Measurements from ENCODE around the gene IQCM. TPM values are rescaled to one million over a fixed set of nuclear protein-coding genes. Genes with fewer than 3 reads are reported as not detected.

IQCM gene
- total RNA-seq, 1 experiment from 2014 or later = not detected

DNA sequence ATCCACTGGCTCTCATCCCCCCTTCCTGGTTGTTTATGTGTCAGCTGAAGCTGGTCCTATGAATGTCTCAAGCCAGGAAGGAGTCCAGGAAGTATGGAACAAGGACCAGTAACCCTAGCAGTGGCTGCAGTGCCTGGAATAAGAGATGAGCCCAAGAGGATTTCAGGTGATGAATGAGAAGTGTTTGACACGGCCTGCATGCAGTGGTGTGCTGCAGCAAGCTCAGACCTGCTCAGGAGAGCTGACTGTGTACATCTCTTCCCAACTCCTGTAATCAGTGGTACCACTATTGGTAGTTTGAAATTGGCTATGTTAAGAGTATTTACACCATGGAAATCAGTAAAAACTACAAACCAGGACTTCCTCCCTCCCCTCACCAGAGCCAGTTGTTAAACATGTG lies 88.0 kb downstream of the IQCM start:
- BruUV-seq (replicated peaks) = no TSS peak
- intact Hi-C loops (cut with micrococcal nuclease; ENCODE audit: unreplicated experiment) (no loop called here), in situ Hi-C loops (cut with HindIII; ENCODE audit: low pct_unique_long_range_greater_than_20kb, low sequenced_read_pairs) (no loop called here)
- TF ChIP-seq, protein P1, sequence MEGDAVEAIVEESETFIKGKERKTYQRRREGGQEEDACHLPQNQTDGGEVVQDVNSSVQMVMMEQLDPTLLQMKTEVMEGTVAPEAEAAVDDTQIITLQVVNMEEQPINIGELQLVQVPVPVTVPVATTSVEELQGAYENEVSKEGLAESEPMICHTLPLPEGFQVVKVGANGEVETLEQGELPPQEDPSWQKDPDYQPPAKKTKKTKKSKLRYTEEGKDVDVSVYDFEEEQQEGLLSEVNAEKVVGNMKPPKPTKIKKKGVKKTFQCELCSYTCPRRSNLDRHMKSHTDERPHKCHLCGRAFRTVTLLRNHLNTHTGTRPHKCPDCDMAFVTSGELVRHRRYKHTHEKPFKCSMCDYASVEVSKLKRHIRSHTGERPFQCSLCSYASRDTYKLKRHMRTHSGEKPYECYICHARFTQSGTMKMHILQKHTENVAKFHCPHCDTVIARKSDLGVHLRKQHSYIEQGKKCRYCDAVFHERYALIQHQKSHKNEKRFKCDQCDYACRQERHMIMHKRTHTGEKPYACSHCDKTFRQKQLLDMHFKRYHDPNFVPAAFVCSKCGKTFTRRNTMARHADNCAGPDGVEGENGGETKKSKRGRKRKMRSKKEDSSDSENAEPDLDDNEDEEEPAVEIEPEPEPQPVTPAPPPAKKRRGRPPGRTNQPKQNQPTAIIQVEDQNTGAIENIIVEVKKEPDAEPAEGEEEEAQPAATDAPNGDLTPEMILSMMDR (IDR thresholded peaks at IDR 0.05) = no peak
- no peak for TF ChIP-seq TCF7L2 (IDR thresholded peaks at IDR 0.05; ENCODE audit: low read depth, low read length)
- TF ChIP-seq SIN3A (IDR thresholded peaks at IDR 0.05; ENCODE audit: borderline replicate concordance, insufficient read depth, low read depth, low read length) = no peak
- TF ChIP-seq POLR2AphosphoS5 (IDR thresholded peaks at IDR 0.05; ENCODE audit: low read depth, low read length) = no peak
- TF ChIP-seq, protein P2, sequence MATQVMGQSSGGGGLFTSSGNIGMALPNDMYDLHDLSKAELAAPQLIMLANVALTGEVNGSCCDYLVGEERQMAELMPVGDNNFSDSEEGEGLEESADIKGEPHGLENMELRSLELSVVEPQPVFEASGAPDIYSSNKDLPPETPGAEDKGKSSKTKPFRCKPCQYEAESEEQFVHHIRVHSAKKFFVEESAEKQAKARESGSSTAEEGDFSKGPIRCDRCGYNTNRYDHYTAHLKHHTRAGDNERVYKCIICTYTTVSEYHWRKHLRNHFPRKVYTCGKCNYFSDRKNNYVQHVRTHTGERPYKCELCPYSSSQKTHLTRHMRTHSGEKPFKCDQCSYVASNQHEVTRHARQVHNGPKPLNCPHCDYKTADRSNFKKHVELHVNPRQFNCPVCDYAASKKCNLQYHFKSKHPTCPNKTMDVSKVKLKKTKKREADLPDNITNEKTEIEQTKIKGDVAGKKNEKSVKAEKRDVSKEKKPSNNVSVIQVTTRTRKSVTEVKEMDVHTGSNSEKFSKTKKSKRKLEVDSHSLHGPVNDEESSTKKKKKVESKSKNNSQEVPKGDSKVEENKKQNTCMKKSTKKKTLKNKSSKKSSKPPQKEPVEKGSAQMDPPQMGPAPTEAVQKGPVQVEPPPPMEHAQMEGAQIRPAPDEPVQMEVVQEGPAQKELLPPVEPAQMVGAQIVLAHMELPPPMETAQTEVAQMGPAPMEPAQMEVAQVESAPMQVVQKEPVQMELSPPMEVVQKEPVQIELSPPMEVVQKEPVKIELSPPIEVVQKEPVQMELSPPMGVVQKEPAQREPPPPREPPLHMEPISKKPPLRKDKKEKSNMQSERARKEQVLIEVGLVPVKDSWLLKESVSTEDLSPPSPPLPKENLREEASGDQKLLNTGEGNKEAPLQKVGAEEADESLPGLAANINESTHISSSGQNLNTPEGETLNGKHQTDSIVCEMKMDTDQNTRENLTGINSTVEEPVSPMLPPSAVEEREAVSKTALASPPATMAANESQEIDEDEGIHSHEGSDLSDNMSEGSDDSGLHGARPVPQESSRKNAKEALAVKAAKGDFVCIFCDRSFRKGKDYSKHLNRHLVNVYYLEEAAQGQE (IDR thresholded peaks at IDR 0.05; ENCODE audit: insufficient read depth in 1 of 2, low read depth in 2 of 2, low read length in 1 of 2) = no peak
- no peaks in the 10 kb centered on the region for H3K9me3 ChIP-seq (ENCODE audit: control insufficient read depth, insufficient read depth, low read depth, low read length)
- POLR2A ChIA-PET = no interaction called here
- DNase-seq (ENCODE audit: low read depth, low spot score) (no peak), ATAC-seq (no peak)
- H3K27me3 ChIP-seq (ENCODE audit: control insufficient read depth, insufficient read depth, low read length) = no peaks in the 10 kb centered on the region
- H3K27ac ChIP-seq (ENCODE audit: low read length) = no peak overlapping the region
- no peak overlapping the region for H3K4me3 ChIP-seq (ENCODE audit: low read depth in 2 of 2, low read length in 2 of 2)
- no peaks in the 10 kb centered on the region for H3K36me3 ChIP-seq (ENCODE audit: control insufficient read depth, insufficient read depth, low read length)
- CTCF ChIA-PET = no interaction called here
- no peaks in the 10 kb centered on the region for H3K4me1 ChIP-seq (ENCODE audit: control insufficient read depth, insufficient read depth, low read length)

- Histone ChIP-seq H3K4me3 (ENCODE audit: low read depth in 2 of 2, low read length in 2 of 2) (no peak overlapping the region), H3K27me3 (ENCODE audit: control insufficient read depth, insufficient read depth, low read length) (no peaks in the 10 kb centered on the region), H3K9me3 (ENCODE audit: control insufficient read depth, insufficient read depth, low read depth, low read length) (no peaks in the 10 kb centered on the region), H3K36me3 (ENCODE audit: control insufficient read depth, insufficient read depth, low read length) (no peaks in the 10 kb centered on the region), H3K4me1 (ENCODE audit: control insufficient read depth, insufficient read depth, low read length) (no peaks in the 10 kb centered on the region), H3K27ac (ENCODE audit: low read length) (no peak overlapping the region)
- intact Hi-C loops (cut with micrococcal nuclease; ENCODE audit: unreplicated experiment) (no loop called here), in situ Hi-C loops (cut with HindIII; ENCODE audit: low pct_unique_long_range_greater_than_20kb, low sequenced_read_pairs) (no loop called here)
- ChIA-PET POLR2A (no interaction called here), CTCF (no interaction called here)
- no TSS peak for BruUV-seq (replicated peaks)
- ATAC-seq (no peak), DNase-seq (ENCODE audit: low read depth, low spot score) (no peak)
- TF ChIP-seq POLR2AphosphoS5 (IDR thresholded peaks at IDR 0.05; ENCODE audit: low read depth, low read length) = no peak
- TF ChIP-seq, protein P1 (IDR thresholded peaks at IDR 0.05) = no peak
- TF ChIP-seq, protein P2 (IDR thresholded peaks at IDR 0.05; ENCODE audit: insufficient read depth in 1 of 2, low read depth in 2 of 2, low read length in 1 of 2) = no peak
- no peak for TF ChIP-seq SIN3A (IDR thresholded peaks at IDR 0.05; ENCODE audit: borderline replicate concordance, insufficient read depth, low read depth, low read length)
- TF ChIP-seq TCF7L2 (IDR thresholded peaks at IDR 0.05; ENCODE audit: low read depth, low read length) = no peak
Observed at GRCh38 chr4:149723065-149723464, 92.6 kb downstream of the IQCM start.
